SKM-1 treated with dmso at 0.1 percent for 144 hours (cell line): ENCODE measurements around the gene GLRA2.

Source experiments
- DNase-seq: peaks from one replicate; lab custom pipeline; 2025; ENCODE audit not compliant: unreplicated experiment; lab: John Stamatoyannopoulos, UW

GLRA2 gene

DNA sequence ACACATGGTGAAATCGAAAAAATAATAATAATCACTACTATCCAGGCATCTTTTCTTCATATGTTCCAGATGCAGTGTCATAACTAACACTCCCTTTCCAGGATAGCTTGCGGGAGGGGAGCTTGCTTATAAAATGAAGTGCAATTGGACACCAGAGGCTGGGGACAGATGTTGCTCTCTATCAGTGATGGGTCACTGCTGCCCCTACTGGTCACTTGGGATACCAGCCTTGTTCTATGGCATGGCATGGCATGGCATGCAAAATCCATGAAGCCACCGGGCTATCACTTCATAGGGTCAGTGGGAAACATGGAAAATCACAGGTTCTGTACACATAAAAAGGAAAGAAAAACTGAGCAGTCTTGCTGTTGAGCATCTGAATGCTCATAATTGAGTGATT, 168.1 kb downstream of the GLRA2 start:
- DNase-seq, result no peak

DNA sequence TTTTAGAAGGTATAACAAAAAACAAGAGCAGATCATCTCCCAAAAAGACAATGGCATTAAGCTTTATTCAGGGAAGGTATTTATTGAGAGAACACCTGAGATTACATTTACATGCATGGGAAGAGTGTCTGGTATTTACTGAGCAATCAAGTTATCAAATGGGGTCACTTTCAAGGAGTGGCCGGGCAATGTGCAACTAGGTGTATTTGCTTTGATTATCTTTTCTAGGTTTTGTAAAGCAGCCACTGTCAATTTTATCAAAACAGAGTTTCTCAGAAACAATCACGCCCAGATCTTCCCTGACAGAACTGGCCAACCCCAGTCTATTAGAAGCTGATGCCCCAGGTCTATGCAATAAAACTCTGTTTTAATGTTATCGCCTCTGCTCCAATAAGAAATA, 169.5 kb downstream of the GLRA2 start:
- DNase-seq, result no peak

DNA sequence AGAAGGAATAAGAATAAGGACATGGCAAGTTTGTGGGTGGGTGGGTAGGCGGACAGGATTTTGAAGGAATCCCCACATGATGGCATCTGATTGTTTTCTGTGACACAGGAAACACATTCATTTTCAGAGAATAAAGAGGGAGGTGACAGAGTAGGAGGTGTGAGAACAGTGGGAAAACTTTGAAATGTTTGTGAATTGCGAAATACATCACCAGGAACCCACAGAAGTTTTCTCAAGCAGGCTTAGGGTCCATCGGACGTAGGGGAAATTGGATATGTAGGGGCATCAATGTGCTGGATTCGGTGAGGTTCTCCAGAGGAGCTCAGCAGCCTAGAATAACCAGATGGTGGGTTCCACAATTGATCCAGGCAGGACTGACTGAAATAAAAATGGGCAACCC, 171.6 kb downstream of the GLRA2 start:
- DNase-seq, result no peak

DNA sequence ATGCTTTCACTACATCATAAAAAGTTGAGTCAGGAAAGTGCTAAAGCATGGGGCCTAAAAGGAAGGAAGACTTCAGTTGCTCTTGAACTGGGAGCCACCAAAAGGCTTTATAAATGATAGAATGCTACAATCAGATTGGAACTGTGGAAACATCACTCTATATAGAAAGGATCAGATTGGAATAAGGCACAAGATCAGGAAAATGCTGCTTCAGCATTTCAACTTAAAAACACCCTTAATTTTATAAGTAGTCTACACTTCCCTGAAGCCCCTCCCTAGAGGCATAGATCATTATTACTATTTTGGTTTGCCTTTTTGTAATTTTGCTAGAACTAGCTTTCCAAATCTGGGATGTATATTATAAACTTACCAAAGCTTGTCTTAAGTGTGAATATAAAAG, 172.8 kb downstream of the GLRA2 start:
- DNase-seq, result no peak

DNA sequence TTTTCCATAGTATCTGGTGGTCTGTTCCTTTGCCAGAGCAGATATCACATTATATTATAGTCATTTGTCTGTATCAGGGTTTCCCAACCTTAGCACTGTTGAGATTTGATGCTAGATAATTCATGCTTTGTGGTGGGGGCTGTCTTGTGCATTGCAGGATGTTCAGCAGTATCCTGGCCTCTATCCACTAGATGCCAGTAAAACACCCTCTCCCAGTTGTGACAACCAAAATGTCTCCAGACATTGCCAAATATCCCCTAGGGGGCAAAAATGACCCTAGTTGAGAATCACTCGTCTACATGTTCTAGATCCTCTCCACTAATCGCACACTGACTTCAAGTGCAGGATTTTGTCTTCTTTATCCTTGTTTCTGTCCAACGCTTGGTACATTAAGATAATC, 182.8 kb downstream of the GLRA2 start:
- DNase-seq, result no peak

DNA sequence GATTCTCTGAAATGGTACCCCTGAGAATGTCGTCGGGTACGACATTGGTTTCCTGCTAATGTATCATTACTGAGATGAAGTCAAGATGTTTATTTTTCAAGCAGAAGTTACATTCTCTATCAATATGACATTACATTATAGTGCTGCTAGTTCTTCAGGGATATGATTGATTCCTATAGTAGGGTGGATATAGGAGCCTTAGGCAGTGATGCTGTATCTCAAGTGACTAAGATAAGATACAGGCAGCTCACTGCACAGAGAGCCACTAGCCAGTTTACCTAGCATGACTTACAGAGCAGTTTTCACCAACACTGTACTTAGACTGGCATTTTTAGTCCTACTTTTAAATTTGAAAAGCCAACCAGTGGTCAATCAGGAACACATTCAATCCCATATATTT, 188.6 kb downstream of the GLRA2 start:
- no peak for DNase-seq

DNA sequence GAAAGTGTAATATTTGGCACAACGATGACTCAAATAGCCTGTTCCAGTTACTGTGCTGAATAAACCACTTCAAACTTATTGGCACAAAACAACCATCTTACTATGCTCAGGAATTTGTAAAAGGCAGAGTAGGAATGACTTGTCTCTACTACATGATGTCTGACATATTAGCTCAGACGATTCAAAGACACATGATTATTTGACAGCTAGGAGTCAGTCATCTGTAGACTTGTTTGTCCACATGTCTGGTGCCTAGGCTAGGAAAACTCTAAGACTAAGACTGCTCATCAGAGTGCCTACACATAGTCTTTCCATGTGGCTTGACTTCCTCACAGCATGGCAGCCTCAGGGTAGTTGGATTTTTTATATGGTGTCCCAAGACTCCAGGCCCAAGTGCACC, 189.1 kb downstream of the GLRA2 start:
- DNase-seq, result no peak

DNA sequence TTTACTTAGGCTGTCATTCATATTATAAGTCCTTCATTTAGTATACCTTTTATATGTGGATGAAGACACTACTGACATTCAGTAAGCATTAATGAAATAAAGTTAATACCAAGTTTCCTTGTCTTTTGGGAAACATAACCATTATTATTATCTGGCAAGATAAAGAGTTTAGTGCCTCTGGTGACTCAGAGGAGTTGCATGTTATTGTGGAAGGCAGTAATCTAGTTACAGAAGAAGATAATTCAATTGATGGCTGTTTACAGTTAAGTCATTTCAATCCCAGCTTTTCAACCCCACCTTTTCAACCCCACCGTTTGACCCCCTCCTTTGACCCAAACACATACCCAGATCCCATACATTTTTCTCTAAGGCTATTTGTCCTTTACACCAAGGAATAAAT, 199.7 kb downstream of the GLRA2 start:
- no peak for DNase-seq

DNA sequence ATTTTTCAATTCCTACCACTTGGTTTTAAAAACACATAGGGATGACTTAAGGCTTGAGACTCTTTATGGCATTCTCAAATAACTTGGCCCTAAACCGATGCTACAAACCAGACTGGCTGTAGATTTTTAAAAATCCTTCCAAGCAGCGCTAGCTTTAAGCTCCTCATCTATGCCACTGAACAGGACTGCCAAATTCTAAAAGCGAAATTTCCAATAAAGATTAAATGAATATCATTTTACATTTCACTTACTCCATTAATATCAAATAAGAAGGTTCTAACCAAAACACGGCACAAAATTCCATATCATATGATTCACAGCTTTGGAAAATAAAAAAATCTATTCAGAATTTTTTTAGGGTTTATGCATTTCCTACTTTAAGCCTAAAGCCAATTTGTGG, 209.3 kb downstream of the GLRA2 start:
- DNase-seq, result no peak

DNA sequence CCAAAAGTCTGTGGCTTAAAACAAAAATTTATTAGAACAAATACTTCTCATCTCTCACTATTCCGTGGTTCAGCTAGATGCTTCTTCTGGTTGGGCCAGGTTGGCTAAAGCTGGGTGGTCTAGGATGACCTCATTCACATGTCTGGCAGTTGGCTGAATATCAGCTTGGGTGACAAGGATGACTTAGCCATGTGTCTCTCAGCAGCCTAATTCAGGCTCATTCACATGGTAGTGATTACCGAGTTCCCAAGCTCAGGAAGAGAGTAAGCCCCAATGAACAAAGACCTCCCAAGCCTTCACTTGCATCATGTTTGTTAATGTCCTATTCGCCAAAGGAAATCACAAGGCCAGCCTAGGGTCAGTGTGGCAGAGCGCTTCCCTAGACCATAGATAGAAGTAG, 224.1 kb downstream of the GLRA2 start:
- DNase-seq, result no peak

DNA sequence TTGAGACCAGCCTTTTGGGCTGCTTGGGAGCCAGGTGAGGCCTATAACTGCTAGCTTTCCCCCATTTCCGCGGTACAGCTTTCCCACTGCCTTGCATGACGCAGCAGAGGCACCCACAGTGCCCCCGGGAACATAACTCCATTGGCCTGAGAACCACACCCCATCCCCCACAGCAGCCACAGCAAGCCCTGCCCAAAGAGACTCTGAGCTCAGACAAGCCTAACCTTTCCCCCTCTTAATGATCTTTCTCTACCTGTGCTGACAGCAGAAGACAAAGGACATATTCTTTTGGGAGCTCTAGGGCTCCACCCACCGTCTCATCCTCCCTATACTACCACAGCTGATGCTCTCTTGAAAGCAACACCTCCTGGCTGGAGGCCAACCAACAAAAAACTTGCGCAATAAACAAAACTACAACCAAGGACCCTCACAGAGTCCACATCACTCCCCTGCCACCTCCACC, 228.7 kb downstream of the GLRA2 start:
- no peak for DNase-seq

DNA sequence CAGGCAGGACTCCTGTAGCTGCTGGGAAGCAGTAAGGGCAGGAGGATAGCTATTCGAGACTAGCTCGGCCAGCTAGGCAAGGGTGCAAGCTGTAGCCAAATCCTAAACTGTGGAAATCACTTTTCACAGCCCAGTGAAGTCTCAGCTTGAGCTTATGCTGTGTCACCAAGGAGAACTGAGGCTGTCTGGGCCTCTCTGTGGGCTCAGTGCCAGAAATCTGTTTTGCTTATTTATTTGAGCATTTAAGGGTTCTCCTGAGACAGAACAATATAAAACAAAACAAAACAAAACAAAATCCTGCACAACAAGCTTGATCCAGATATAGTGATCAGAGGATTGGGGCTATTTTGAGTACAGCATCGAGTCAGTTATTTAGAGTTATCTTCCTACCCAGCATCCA, 246.1 kb downstream of the GLRA2 start:
- DNase-seq, result no peak

DNA sequence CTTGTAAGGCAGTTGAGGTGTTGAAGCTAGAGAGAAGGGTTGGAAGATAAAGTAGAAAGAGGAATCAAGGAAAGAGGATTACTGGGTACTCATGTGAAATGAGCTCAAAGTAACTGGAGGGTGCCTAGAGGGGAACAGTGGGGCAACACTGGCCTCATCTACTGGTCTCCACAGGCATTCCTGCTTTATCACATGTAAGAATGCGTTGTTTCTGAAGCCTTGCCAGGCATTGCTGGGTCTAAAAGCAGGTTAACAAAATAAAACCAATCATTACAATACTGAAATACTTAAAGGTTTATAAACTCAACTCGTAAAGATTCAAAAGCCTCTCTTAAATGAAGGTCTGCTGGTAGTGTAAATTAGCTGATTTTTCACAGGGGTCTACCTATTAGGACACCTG, 247.6 kb downstream of the GLRA2 start:
- DNase-seq, result no peak

DNA sequence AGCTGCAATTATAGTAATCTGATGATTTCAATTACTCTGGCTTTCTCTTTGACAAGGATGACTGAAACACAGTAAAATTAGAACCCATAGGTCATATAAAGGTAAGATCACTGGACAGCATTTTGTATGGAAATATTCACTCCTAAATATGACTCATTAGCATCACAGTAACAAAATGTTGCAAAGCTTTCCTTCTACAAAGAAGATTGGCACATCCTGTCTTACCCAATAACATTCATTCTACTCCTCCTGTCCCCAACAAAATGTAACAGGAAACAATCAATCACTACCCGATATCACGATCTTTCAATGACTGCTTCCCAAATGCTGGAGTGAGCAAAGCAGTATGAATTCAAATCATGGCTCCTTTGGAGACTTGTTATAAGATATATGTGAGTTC, 248.2 kb downstream of the GLRA2 start:
- DNase-seq, result no peak

DNA sequence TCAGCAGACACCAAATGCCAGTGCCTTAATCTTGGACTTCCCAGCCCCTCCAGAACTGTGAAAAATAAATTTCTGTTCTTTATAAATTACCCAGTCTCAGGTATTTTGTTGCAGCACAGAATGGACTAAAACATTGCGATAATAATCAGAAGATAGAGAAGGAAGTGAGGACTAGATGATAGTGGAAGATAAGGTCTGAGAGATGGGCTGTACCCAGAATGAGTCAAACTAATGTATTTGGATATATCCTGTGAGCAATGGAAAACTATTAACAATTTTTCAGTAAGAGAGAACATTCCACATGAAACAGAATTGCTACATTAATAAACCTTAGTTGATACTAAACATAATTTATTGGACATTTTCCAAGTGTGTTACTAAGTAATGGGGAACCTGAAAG, 250.2 kb downstream of the GLRA2 start:
- DNase-seq, result no peak
